ENCODE results near the gene HLA-DPB1. TPM values are rescaled to one million over a fixed set of nuclear protein-coding genes. Genes with fewer than 3 reads are reported as not detected.

The HLA-DPB1 gene
- polyA plus RNA-seq (2011; rRNA removed), result 0.94 and 1.6 TPM in 2 replicates
- polyA minus RNA-seq (2011; rRNA and poly(A)+ RNA removed), result 2.0 and 2.2 TPM in 2 replicates

DNA sequence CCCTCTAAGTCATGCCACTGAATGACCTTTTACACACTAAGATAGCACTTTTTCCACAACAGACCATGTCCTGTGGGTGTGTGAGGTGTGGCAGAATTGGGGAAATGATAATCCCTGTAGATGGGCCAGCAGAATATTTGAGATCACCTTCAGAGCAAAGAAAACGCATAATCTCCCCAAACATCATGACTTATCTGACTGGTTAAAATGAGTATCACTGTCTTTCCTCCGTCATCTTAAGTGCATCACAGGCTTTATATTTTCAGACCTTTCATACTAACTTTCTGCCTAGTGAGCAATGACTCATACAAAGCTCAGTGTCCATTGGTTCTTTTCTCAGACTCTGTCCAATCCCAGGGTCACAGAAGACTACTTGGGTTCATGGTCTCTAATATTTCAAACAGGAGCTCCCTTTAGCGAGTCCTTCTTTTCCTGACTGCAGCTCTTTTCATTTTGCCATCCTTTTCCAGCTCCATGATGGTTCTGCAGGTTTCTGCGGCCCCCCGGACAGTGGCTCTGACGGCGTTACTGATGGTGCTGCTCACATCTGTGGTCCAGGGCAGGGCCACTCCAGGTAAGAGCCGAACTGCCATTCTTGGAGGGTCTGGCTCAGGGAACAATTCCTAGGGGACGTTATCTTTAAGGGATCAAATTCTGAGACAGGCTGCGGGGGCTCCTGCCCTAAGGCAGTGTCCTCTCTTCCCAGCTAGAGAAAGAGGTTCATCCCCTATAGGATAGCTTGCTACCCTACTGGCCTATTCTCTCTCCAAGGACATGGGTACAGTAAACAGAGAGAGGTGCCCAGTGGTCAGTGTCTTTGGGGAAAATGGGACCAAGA is at the start of gene HLA-DPB1:
Gene HLA-DPB1, plus strand, starts transcription at position 423 of the 838 bp plus-strand sequence. Its CDS starts 52 bp downstream, at position 475.
- TF ChIP-seq, protein P1, sequence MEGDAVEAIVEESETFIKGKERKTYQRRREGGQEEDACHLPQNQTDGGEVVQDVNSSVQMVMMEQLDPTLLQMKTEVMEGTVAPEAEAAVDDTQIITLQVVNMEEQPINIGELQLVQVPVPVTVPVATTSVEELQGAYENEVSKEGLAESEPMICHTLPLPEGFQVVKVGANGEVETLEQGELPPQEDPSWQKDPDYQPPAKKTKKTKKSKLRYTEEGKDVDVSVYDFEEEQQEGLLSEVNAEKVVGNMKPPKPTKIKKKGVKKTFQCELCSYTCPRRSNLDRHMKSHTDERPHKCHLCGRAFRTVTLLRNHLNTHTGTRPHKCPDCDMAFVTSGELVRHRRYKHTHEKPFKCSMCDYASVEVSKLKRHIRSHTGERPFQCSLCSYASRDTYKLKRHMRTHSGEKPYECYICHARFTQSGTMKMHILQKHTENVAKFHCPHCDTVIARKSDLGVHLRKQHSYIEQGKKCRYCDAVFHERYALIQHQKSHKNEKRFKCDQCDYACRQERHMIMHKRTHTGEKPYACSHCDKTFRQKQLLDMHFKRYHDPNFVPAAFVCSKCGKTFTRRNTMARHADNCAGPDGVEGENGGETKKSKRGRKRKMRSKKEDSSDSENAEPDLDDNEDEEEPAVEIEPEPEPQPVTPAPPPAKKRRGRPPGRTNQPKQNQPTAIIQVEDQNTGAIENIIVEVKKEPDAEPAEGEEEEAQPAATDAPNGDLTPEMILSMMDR (IDR thresholded peaks at IDR 0.05; ENCODE audit: low read depth, low read length), result no peak
- H3K9me3 ChIP-seq (ENCODE audit: control insufficient read depth, insufficient read depth, low read length), result no peaks in the 10 kb centered on the region
- H3K4me3 ChIP-seq (ENCODE audit: low read depth, low read length), result no peak within 1 kb of the TSS
- ChIA-PET CTCF (interaction anchor here (0.9 to 1.4 kb wide), 2 partner anchors 8 to 61 kb away, joined by 3 to 6 read pairs; no protein-coding TSS in a partner anchor), POLR2A (no interaction called here)
- peaks cover 42% of the 10 kb centered on the region for H3K27me3 ChIP-seq (ENCODE audit: control insufficient read depth, insufficient read depth, low read length)
- DNase-seq (ENCODE audit: low read depth, low spot score), result no peak
- no peak within 1 kb of the TSS for H3K27ac ChIP-seq (ENCODE audit: low read depth, low read length)

DNA sequence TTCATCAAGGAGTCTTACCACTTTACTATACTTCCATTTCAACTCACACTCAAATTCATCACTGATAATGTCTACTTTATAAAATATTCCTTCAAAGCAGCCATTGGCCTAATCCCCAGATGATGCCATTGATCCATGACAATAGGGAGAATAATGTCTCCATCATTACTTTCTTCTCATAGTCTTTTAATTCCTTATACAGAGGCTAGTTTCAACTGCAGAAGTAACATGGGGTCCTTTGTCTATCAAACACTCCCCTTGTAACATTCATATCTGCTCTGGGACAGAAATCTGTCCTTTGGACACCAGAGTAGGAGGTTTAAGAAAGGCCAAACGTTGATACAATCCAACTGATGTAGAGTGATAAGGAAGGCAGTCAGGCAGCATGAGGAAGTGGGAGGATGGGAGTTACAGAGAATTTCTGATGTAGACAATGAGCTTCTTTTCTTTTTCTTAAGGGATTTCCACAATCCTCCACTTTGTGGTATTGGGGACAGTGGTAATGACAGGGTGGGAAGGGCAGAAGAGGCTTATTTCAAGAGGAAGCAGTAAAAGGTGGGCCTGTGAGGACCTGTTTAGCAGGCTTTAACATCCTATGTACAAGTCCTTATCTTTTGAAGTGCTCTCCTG is 47.5 kb upstream of the HLA-DPB1 start:
- TF ChIP-seq, protein P1 (IDR thresholded peaks at IDR 0.05; ENCODE audit: low read depth, low read length), result no peak
- Histone ChIP-seq H3K4me3 (ENCODE audit: low read depth, low read length) (no peak overlapping the region), H3K27ac (ENCODE audit: low read depth, low read length) (no peak overlapping the region), H3K9me3 (ENCODE audit: control insufficient read depth, insufficient read depth, low read length) (no peaks in the 10 kb centered on the region), H3K27me3 (ENCODE audit: control insufficient read depth, insufficient read depth, low read length) (peaks cover 17% of the 10 kb centered on the region)
- DNase-seq (ENCODE audit: low read depth, low spot score), result no peak
- CTCF ChIA-PET, result interaction anchor here (0.6 kb wide), 1 partner anchor 10 kb away, joined by 3 read pairs; no protein-coding TSS in a partner anchor
- POLR2A ChIA-PET, result no interaction called here

DNA sequence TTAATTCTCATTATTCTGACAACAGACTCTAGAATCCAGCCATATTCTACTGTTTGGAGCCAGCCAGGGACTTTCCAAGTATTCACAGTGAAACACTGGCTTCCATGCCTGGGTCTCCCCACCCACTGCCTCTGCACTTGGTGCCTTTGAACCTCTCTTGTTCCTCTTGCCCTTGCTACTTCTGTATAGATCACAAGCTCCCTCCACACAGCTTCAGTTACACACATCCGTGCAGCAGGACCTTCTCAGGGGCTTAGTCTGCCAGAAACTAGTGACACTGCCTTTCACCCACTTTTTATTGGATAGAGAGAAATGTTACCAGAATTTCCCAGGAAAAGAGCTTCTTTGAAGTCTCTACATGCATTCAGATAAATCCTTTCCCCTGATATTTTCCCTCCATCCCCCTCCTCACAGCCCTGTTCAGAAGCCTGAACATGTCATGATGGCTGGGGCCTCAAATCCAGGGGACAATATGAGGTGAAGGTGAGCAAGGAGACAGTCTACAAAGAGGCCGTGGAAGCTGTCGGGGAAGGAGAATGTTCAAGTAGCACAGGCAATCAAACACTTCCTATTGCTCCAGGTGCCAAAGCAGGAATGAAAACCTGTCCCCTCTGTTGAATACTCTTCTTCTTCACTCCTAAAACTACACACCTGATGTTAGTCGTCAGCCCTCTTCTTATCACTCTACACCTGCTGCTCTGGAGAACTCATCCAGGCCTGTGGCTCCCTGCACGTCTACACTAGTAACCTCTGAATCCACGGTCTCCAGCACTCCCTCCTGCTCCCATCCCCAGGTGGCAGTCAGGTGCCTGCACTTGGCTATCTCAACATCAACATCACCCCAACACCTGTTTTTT is 46.2 kb upstream of the HLA-DPB1 start:
- ChIA-PET CTCF (interaction anchor here (0.6 kb wide), 1 partner anchor 893 kb away, joined by 4 read pairs; no protein-coding TSS in a partner anchor), POLR2A (no interaction called here)
- Histone ChIP-seq H3K9me3 (ENCODE audit: control insufficient read depth, insufficient read depth, low read length) (no peaks in the 10 kb centered on the region), H3K27ac (ENCODE audit: low read depth, low read length) (no peak overlapping the region), H3K27me3 (ENCODE audit: control insufficient read depth, insufficient read depth, low read length) (peaks cover 15% of the 10 kb centered on the region), H3K4me3 (ENCODE audit: low read depth, low read length) (no peak overlapping the region)
- TF ChIP-seq, protein P1 (IDR thresholded peaks at IDR 0.05; ENCODE audit: low read depth, low read length), result no peak
- no peak for DNase-seq (ENCODE audit: low read depth, low spot score)

DNA sequence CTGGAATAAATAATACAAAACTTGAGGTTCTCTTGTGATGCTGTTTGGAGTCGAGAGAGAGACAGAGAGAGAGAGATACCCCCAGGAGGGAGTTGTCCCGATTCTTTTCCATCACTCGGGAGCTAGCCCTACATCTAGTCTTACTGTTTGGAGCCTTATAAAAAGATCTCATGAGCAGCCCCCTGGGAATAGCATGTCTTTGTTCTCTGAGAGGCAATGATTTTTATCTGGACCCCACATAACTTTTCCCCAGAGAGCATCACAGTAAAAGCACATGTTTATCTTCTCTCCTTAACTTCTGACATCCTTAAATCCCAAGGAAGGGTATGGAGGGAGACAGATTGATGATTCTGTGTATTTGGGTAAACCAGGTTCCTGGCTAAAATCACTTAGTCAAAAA is 45.5 kb upstream of the HLA-DPB1 start:
- Histone ChIP-seq H3K9me3 (ENCODE audit: control insufficient read depth, insufficient read depth, low read length) (no peaks in the 10 kb centered on the region), H3K27me3 (ENCODE audit: control insufficient read depth, insufficient read depth, low read length) (peaks cover 15% of the 10 kb centered on the region), H3K27ac (ENCODE audit: low read depth, low read length) (no peak overlapping the region), H3K4me3 (ENCODE audit: low read depth, low read length) (no peak overlapping the region)
- ChIA-PET POLR2A (no interaction called here), CTCF (no interaction called here)
- DNase-seq (ENCODE audit: low read depth, low spot score), result no peak
- TF ChIP-seq, protein P1 (IDR thresholded peaks at IDR 0.05; ENCODE audit: low read depth, low read length), result no peak
